ENCODE results near the gene MFSD6. TPM values are rescaled to one million over a fixed set of nuclear protein-coding genes. Genes with fewer than 3 reads are reported as not detected.

The MFSD6 gene
- total and polyA plus RNA-seq, 2 of the 8 experiments (the other 6 are each of a cell fraction or from before 2014, with no cell fraction given): 1.8 to 5.1 TPM

DNA sequence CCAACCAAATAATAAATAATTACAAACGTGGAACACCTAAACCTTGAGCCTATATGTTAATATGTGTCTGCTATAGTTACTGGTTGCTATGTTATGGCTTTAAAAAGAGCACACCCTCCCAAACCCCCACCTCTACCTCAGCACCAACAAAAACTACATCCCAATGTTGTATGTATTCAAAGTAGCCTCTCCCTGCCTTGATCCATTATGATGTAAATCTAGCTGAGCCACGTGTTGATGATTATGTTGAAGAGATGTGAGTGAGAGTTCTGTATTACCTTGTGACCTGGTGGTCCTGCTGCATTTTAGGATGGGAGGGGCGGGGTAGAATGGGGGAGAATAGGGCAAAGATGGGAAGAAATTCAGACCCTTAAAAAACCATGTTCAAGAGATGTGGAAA, 4.8 kb downstream of the MFSD6 start:
- Histone ChIP-seq H4K5ac (ENCODE audit: insufficient read length, low read depth, low read length) (no peak overlapping the region), H3K4me1 (replicated peaks in 1 of 4; ENCODE audit: control insufficient read depth in 3 of 4, insufficient read depth in 4 of 4, low read length in 3 of 4) (peaks cover 5 to 11% (median 8%) of the 10 kb centered on the region in 4 experiments), H3K4me2 (ENCODE audit: insufficient read depth in 1 of 2, low read depth in 2 of 2, low read length in 2 of 2) (peak overlapping the region; percentile 25 to 66; a peak in 3 of 4 replicates), H3K9me3 (ENCODE audit: insufficient read depth in 2 of 2, low read depth in 1 of 2, low read length in 1 of 2) (no peaks in the 10 kb centered on the region), H2AFZ (ENCODE audit: low read length) (0 out of 2 replicates have a peak overlapping the region, but pooled peaks have one; percentile 75), H3K14ac (ENCODE audit: insufficient read length) (no peak overlapping the region), H4K20me1 (replicated peaks in 1 of 2; ENCODE audit: control insufficient read depth in 1 of 2, insufficient read depth in 2 of 2, low read length in 2 of 2) (no peaks in the 10 kb centered on the region), H4K91ac (replicated peaks; ENCODE audit: insufficient read length, low read length) (no peak overlapping the region), H3K36me3 (ENCODE audit: control insufficient read depth in 2 of 4, insufficient read depth in 4 of 4, low read length in 3 of 4) (no peaks in the 10 kb centered on the region), H3K9ac (replicated peaks in 1 of 4; ENCODE audit: extremely low read depth in 1 of 4, low read depth in 3 of 4, low read length in 3 of 4) (no peak overlapping the region), H2AK5ac (ENCODE audit: low read depth, low read length) (no peak overlapping the region), H3K23me2 (ENCODE audit: low read depth, low read length) (peaks cover 5% of the 10 kb centered on the region; the same call in 1 of the 2 replicates), H2BK5ac (ENCODE audit: low read depth, low read length) (no peak overlapping the region), H2BK20ac (ENCODE audit: low read length) (no peak overlapping the region), H3K56ac (replicated peaks; ENCODE audit: insufficient read length, low read depth, low read length) (no peak overlapping the region), H3K23ac (ENCODE audit: insufficient read length) (no peak overlapping the region), H2BK15ac (ENCODE audit: low read length) (no peak overlapping the region), H2BK12ac (ENCODE audit: low read depth, low read length) (no peak overlapping the region), H3K27ac (ENCODE audit: low read depth, low read length) (no peak overlapping the region), H4K8ac (ENCODE audit: extremely low read depth, insufficient read depth, low read length) (no peak overlapping the region), H3K4ac (replicated peaks; ENCODE audit: insufficient read length, low read depth, low read length) (no peak overlapping the region), H3K79me2 (ENCODE audit: control insufficient read depth in 1 of 2, insufficient read depth in 2 of 2, low read length in 2 of 2) (no peaks in the 10 kb centered on the region), H3K4me3 (ENCODE audit: extremely low read depth in 1 of 4, insufficient read depth in 2 of 4, low read depth in 3 of 4, low read length in 4 of 4) (no peak overlapping the region), H2BK120ac (replicated peaks; ENCODE audit: low read depth, low read length) (no peak overlapping the region), H3K79me1 (ENCODE audit: low read depth, low read length) (no peaks in the 10 kb centered on the region), H3K27me3 (replicated peaks in 1 of 4; ENCODE audit: control insufficient read depth in 3 of 4, extremely low read depth in 1 of 4, insufficient read depth in 3 of 4, low read length in 3 of 4) (peaks cover 0 to 12% (median 10%) of the 10 kb centered on the region in 4 experiments; a peak in 6 of 7 replicates), H3K18ac (ENCODE audit: extremely low read depth, low read length) (no peak overlapping the region)
- ChIA-PET CTCF (ENCODE audit: partially characterized antibody) (interaction anchor here (0.6 kb wide), 1 partner anchor 1606 kb away, joined by 3 read pairs; no protein-coding TSS in a partner anchor), POLR2A (ENCODE audit: partially characterized antibody) (no interaction called here)
- FAIRE-seq (peak; percentile 57), DNase-seq (ENCODE audit: low read depth in 1 of 2, low spot score in 2 of 2) (no peak)
- 43% methylated on average over 3 of the region's 3 CpGs; no CpG with 5 or more reads in 1 of the 2 experiments for WGBS, 2 experiments (ENCODE audit: extremely low coverage in 1 of 2, insufficient coverage in 1 of 2, insufficient read length in 1 of 2, insufficient replicate concordance in 2 of 2, low coverage in 1 of 2, low lambda C conversion rate in 2 of 2, missing lambda C conversion rate in 1 of 2)
- no peak for TF ChIP-seq KDM4A (IDR thresholded peaks at IDR 0.05; ENCODE audit: low read depth, low read length, severe bottlenecking)
- TF ChIP-seq YY1 (IDR thresholded peaks at IDR 0.05; ENCODE audit: low read depth, low read length): no peak
- TF ChIP-seq BACH1 (IDR thresholded peaks at IDR 0.05; ENCODE audit: low read length): no peak
- no peak for TF ChIP-seq TCF12 (IDR thresholded peaks at IDR 0.05; ENCODE audit: low read depth, low read length)
- TF ChIP-seq, protein P1, sequence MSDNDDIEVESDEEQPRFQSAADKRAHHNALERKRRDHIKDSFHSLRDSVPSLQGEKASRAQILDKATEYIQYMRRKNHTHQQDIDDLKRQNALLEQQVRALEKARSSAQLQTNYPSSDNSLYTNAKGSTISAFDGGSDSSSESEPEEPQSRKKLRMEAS (IDR thresholded peaks at IDR 0.05): peak; percentile 56; the same call in 1 of the 2 replicates
- TF ChIP-seq, protein P2, sequence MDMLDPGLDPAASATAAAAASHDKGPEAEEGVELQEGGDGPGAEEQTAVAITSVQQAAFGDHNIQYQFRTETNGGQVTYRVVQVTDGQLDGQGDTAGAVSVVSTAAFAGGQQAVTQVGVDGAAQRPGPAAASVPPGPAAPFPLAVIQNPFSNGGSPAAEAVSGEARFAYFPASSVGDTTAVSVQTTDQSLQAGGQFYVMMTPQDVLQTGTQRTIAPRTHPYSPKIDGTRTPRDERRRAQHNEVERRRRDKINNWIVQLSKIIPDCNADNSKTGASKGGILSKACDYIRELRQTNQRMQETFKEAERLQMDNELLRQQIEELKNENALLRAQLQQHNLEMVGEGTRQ (IDR thresholded peaks at IDR 0.05; ENCODE audit: low read length): 0 out of 2 replicates have a peak, but pooled peaks have one; percentile 29
- no peak for TF ChIP-seq ASH2L (IDR thresholded peaks at IDR 0.05; ENCODE audit: low read length)
- TF ChIP-seq GABPA (IDR thresholded peaks at IDR 0.05; ENCODE audit: borderline replicate concordance, insufficient read depth, low read length): no peak
